ENCODE results near the gene GOLGA8Q.
"Not testable (repeated sequence)": the region's sequence is repeated elsewhere in the genome, so short reads cannot be mapped to it uniquely, and the experiment has no call there.

GOLGA8Q gene
- total RNA-seq, result 0 to 0.07 reads per million in 2 donors

- not testable (repeated sequence) for DNase-seq
These were observed at the start of gene GOLGA8Q for GRCh38 chr15:30551750-30552149. TSS of gene GOLGA8Q (plus strand) at chr15:30552050. CDS start at chr15:30552078, 28 bp downstream.

- not testable (repeated sequence) for DNase-seq
These were observed 48.7 kb upstream of the GOLGA8Q start for GRCh38 chr15:30502904-30503781.

GRCh38 chr15:30504162-30504843 is 47.5 kb upstream of the GOLGA8Q start:
- DNase-seq, result not testable (repeated sequence)

- DNase-seq, result not testable (repeated sequence)
These were observed 37.3 kb upstream of the GOLGA8Q start for GRCh38 chr15:30514545-30514944.

GRCh38 chr15:30523453-30524243 is 28.2 kb upstream of the GOLGA8Q start:
- DNase-seq, result not testable (repeated sequence)

GRCh38 chr15:30525912-30526311 is 25.9 kb upstream of the GOLGA8Q start:
- DNase-seq, result not testable (repeated sequence)

GRCh38 chr15:30529049-30529448 is 22.8 kb upstream of the GOLGA8Q start:
- not testable (repeated sequence) for DNase-seq

- DNase-seq, result not testable (repeated sequence)
These were observed 15.1 kb downstream of the GOLGA8Q start for GRCh38 chr15:30566949-30567348.

DNA sequence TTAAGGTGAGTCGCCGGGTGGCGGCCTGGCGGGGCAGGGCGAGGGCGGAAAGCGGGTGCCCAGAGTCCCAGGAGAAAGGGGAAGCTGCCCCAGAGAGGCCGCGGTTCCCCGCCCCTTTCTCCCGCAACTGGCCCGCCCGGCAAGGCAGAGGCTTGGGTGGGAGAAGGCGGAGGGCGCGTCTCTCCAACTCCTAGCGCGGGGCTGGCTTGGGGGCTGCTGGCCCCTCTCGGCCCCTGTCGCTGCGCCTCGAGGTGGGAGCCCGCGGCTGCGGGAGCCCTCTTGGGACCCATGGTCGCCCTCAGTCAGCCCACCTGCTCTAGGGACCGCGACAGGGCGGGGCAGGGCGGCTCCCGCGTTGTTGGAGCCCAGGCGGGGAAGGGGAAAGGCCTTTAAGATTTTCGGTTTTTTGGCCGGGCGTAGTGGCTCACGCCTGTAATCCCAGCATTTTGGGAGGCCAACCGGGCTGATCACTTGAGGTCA is 21.2 kb downstream of the GOLGA8Q start:
- not testable (repeated sequence) for DNase-seq

GRCh38 chr15:30579394-30579970 is 27.6 kb downstream of the GOLGA8Q start:
- DNase-seq, result not testable (repeated sequence)

DNA sequence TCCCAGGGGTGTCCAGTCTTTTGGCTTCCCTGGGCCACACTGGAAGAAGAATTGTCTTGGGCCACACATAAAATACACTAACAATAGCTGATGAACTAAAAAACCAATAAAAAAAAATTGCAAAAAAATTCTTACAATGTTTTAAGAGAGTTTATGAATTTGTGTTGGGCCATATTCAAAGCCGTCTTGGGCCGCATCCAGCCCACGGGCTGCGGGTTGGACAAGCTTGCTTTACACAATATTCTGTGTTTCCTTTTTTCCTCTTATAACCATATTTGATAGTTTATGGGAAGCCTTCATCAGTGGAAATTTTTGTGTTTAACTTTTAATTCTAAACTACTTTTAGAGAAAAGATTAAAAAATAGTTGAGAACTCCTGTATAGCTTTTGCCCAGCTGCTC is 28.9 kb downstream of the GOLGA8Q start:
- not testable (repeated sequence) for DNase-seq

DNA sequence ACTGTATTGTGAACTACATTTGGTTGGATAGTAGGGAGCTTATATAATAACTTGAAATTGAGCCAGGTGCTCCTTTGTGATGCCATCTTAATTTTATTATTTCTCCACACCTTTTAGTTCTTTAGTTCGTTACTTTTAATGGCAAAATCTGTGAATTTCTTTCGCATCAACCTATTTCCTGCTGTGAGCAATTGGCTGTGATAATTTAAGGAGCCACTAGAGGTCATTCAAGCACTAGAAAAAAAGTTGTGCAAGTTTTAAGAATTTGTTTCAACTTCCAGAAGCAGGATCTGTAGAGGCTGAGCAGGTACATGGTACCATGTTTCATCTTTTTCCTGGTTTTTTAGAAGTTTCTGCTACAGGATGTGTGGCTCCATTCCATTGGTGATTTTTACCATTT is 47.1 kb downstream of the GOLGA8Q start:
- DNase-seq, result not testable (repeated sequence)

GRCh38 chr15:30603796-30604195 is 51.9 kb downstream of the GOLGA8Q start, which contains the start of gene GOLGA8H:
TSS of gene GOLGA8H (plus strand) at chr15:30604028. CDS start at chr15:30604126, 98 bp downstream.
- DNase-seq, result not testable (repeated sequence)

Measured in T-helper 2 cell (primary cell).